Gastrocnemius medialis (tissue), 4 donors: Measurements from ENCODE around the gene MECR. TPM values are rescaled to one million over a fixed set of nuclear protein-coding genes. Genes with fewer than 3 reads are reported as not detected.

Experiments
- ATAC-seq, 2 donors: fragments of 150-250 bp; one replicate each; pipeline ENCODE4 v1.9.1; 2016
- DNase-seq, 2 donors: peaks; one replicate each; pipeline ENCODE4 v3.0.0-alpha.2; 2019
- H3K27ac ChIP-seq, 4 donors: fragments of 200-600 bp; sonication (generic); 1 replicate in 1 of 4; 2 replicates in 3 of 4; pipeline ENCODE4 v1.5.1; 2016 to 2018; ENCODE audit warnings: mild to moderate bottlenecking in 2 of 4, moderate library complexity in 1 of 4
- H3K27me3 ChIP-seq, 3 donors: fragments of 200-600 bp; sonication (generic) in 2 of 3; 1 replicate in 1 of 3; 2 replicates in 2 of 3; pipeline versions ENCODE4 v1.5.1 to v1.6.0; 2016 to 2019; ENCODE audit warnings: mild to moderate bottlenecking in 1 of 3, moderate library complexity in 1 of 3
- H3K36me3 ChIP-seq, 2 donors: fragments of 200-600 bp; sonication (generic) in 1 of 2; one replicate each; pipeline ENCODE4 v1.5.1; 2017 to 2018
- H3K4me1 ChIP-seq, 2 donors: fragments of 200-600 bp; sonication (generic) in 1 of 2; one replicate each; pipeline ENCODE4 v1.5.1; 2016 to 2017; ENCODE audit warnings: mild to moderate bottlenecking in 2 of 2
- H3K4me3 ChIP-seq, 4 donors: fragments of 200-600 bp; sonication (generic) in 3 of 4; 1 replicate in 1 of 4; 2 replicates in 3 of 4; pipeline ENCODE4 v1.5.1; 2016 to 2019; ENCODE audit warnings: mild to moderate bottlenecking in 2 of 4
- H3K9me3 ChIP-seq, 3 donors: fragments of 200-600 bp; sonication (generic) in 2 of 3; 1 replicate in 1 of 3; 2 replicates in 2 of 3; pipeline ENCODE4 v1.5.1; 2016 to 2019
- POLR2A ChIP-seq, 2 donors: fragments of 450-650 bp; IDR thresholded peaks; one replicate each; pipeline ENCODE4 v1.6.1; 2017; ENCODE audit warnings: antibody characterized with exemption in 2 of 2, mild to moderate bottlenecking in 2 of 2, moderate library complexity in 2 of 2
- in situ Hi-C, 4 donors: fragments of 200-750 bp; cut with MboI; loops; one replicate each; pipeline versions ENCODE4 v1.15.0 to v1.8.0; 2017; ENCODE audit warnings: low sequenced_read_pairs in 4 of 4
- intact Hi-C: fragments of 100-400 bp; cut with DNase I; formaldehyde crosslinking; loops from one replicate; pipeline ENCODE4 v1.15.1; 2023; ENCODE audit warnings: low total_unique reads
- total RNA-seq, 4 donors: library from RNA; depleted of rRNA; stranded (reverse); fragments of >200 nt; gene quantifications; one replicate each; pipeline versions ENCODE4 v1.1.0 to v1.2.3, GENCODE V29; 2016
- TF ChIP-seq, protein P1 (sequence below), 5 experiments: fragments of 450-650 bp in 3 of 5; fragments of 200-600 bp in 2 of 5; sonication (generic) in 2 of 5; IDR thresholded peaks in 4 of 5; conservative IDR thresholded peaks in 1 of 5; 1 replicate in 4 of 5; 2 replicates in 1 of 5; pipeline ENCODE4 v1.5.1; 2016 to 2019; ENCODE audit warnings: antibody characterized with exemption in 5 of 5, mild to moderate bottlenecking in 3 of 5, moderate library complexity in 3 of 5

The MECR gene
- total RNA-seq, 4 donors from 2014 or later, result 21.9 to 29.8 (median 26.6) TPM

DNA sequence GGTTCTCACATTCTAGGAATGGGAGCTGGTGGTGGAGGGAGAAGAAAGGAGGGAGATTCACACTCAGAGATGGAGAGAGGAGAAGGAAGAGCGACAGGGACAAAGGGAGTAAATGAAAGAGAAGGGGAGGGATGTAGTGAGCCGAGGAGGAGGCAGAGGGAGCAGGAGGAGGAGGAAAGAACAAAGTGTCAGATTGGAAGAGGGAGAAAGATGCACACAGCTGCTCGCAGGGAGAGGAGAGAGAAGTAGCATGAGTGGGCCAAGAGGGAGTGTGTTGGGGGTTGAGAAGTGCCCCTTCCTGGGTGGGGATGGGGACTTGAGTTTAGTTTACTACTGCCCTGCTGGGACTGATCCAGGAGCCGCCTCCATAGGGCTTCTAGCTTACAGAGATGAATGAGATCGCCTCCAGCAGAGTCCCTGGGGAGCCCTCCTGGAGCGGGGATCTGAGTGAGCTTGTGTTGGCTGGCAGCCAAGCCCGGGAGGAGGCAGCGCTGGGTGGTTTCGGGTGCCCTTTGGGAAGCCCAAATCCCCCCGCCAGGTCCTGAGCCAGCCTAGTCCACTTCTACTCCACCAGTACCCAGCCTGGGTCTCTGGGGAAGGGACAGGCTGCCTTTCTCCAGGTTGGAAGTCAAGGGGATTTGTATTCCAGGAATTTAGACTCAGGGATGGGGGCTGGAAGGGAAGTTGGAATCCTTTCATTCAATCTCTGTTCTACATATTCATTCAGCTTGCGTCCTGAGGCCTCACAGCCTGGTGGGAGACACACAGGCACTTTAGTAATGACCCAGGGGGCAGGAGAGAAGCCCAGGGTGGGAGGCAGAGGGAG, 26.5 kb upstream of the MECR start:
- H3K27ac ChIP-seq, result no peak overlapping the region
- ATAC-seq, result no peak
- H3K4me1 ChIP-seq, result peaks cover 0 to 8% of the 10 kb centered on the region in 2 donors
- TF ChIP-seq POLR2A (IDR thresholded peaks at IDR 0.05), result no peak
- H3K9me3 ChIP-seq, result no peaks in the 10 kb centered on the region
- H3K4me3 ChIP-seq, result no peak overlapping the region
- in situ Hi-C loops, result loop anchor here in 2 of 4 donors (25.0 kb wide), 2 partner anchors 1105 to 1430 kb away; no protein-coding TSS in a partner anchor
- intact Hi-C loops, result no loop called here
- no peaks in the 10 kb centered on the region for H3K36me3 ChIP-seq
- no peak for DNase-seq
- H3K27me3 ChIP-seq, result no peaks in the 10 kb centered on the region

DNA sequence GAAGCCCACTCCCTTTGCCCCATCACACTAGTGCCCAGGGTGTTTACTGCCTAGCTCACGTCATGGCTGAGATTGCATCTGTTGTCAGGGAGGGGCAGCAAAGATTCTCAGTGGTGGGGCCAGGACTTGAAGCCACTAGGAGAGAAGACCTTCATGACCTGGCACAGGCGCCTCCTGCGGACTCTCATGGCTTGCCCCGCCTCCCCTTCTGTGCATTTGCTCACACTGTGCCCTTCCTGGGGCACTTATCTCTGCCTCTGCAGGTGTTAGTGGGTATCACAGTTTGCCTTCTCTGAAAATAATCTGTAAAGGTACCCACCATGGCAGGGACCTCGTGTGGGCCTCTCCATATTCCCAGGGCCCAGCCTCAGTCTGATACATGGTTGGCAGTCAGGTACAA, 25.7 kb upstream of the MECR start:
- Histone ChIP-seq H3K27me3 (no peaks in the 10 kb centered on the region), H3K27ac (no peak overlapping the region), H3K9me3 (no peaks in the 10 kb centered on the region), H3K4me1 (peaks cover 0 to 8% of the 10 kb centered on the region in 2 donors), H3K36me3 (no peaks in the 10 kb centered on the region), H3K4me3 (no peak overlapping the region)
- ATAC-seq (no peak), DNase-seq (no peak)
- no peak for TF ChIP-seq POLR2A (IDR thresholded peaks at IDR 0.05)
- TF ChIP-seq, protein P1, sequence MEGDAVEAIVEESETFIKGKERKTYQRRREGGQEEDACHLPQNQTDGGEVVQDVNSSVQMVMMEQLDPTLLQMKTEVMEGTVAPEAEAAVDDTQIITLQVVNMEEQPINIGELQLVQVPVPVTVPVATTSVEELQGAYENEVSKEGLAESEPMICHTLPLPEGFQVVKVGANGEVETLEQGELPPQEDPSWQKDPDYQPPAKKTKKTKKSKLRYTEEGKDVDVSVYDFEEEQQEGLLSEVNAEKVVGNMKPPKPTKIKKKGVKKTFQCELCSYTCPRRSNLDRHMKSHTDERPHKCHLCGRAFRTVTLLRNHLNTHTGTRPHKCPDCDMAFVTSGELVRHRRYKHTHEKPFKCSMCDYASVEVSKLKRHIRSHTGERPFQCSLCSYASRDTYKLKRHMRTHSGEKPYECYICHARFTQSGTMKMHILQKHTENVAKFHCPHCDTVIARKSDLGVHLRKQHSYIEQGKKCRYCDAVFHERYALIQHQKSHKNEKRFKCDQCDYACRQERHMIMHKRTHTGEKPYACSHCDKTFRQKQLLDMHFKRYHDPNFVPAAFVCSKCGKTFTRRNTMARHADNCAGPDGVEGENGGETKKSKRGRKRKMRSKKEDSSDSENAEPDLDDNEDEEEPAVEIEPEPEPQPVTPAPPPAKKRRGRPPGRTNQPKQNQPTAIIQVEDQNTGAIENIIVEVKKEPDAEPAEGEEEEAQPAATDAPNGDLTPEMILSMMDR (IDR thresholded peaks at IDR 0.05 in 4 of 5, conservative IDR thresholded peaks at IDR 0.05 in 1 of 5), result no peak
- in situ Hi-C loops, result loop anchor here in 2 of 4 donors (25.0 kb wide), 2 partner anchors 1106 to 1431 kb away; no protein-coding TSS in a partner anchor
- intact Hi-C loops, result no loop called here

DNA sequence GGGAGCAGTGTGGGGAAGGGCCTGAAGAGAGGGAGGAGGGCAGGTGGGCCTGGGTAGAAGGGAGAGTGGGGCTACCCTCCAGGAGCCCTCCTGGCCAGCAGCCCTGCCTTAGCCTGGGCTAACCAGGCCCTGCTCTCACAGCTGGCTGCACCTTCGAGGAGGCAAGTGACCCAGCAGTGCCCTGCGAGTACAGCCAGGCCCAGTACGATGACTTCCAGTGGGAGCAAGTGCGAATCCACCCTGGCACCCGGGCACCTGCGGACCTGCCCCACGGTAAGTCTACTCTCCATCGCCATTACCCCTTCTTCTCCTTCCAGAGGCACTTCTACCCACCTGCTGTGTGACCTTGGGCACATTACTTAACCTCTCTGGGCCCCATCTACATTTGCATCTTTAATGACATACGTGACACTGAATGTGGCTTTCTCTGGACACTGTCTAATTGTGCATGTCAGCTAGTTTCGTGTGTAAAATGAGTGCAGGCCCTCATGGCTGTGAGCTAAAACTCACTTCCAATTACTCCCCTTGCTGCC, 24.5 kb upstream of the MECR start:
- H3K4me3 ChIP-seq, result no peak overlapping the region
- no peaks in the 10 kb centered on the region for H3K9me3 ChIP-seq
- intact Hi-C loops, result no loop called here
- DNase-seq, result no peak
- H3K27ac ChIP-seq, result no peak overlapping the region
- TF ChIP-seq POLR2A (IDR thresholded peaks at IDR 0.05), result no peak
- TF ChIP-seq, protein P1 (IDR thresholded peaks at IDR 0.05 in 4 of 5, conservative IDR thresholded peaks at IDR 0.05 in 1 of 5), result no peak
- ATAC-seq, result no peak
- peaks cover 0 to 8% of the 10 kb centered on the region in 2 donors for H3K4me1 ChIP-seq
- in situ Hi-C loops, result loop anchor here in 2 of 4 donors (25.0 kb wide), 2 partner anchors 1107 to 1432 kb away; no protein-coding TSS in a partner anchor
- H3K27me3 ChIP-seq, result no peaks in the 10 kb centered on the region
- no peaks in the 10 kb centered on the region for H3K36me3 ChIP-seq

DNA sequence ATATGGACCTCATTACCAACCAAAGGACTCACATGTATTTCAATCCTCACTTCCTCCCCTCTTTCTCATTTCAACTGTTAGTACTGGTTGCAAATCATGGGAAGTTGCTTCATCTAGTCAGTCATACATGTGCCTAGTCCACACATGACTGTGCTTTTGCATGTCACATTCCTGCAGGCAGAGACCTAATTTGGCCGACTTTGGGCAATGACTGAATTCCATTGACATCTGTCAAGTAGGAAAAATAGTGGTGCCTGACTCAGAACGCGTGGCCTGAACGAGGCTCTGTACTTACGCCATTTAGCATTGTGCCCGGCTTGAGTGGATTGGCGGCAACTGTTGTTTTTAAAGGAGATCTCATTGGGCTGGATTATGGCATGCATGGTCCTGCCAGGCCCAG, 23.6 kb upstream of the MECR start:
- H3K9me3 ChIP-seq, result no peaks in the 10 kb centered on the region
- no peaks in the 10 kb centered on the region for H3K36me3 ChIP-seq
- in situ Hi-C loops (loop anchor here in 2 of 4 donors (25.0 kb wide), 2 partner anchors 1108 to 1433 kb away; no protein-coding TSS in a partner anchor), intact Hi-C loops (no loop called here)
- ATAC-seq (no peak), DNase-seq (no peak)
- H3K27me3 ChIP-seq, result no peaks in the 10 kb centered on the region
- H3K4me3 ChIP-seq, result no peak overlapping the region
- H3K27ac ChIP-seq, result no peak overlapping the region
- no peak for TF ChIP-seq POLR2A (IDR thresholded peaks at IDR 0.05)
- TF ChIP-seq, protein P1 (IDR thresholded peaks at IDR 0.05 in 4 of 5, conservative IDR thresholded peaks at IDR 0.05 in 1 of 5), result no peak
- peaks cover 0 to 3% of the 10 kb centered on the region in 2 donors for H3K4me1 ChIP-seq

DNA sequence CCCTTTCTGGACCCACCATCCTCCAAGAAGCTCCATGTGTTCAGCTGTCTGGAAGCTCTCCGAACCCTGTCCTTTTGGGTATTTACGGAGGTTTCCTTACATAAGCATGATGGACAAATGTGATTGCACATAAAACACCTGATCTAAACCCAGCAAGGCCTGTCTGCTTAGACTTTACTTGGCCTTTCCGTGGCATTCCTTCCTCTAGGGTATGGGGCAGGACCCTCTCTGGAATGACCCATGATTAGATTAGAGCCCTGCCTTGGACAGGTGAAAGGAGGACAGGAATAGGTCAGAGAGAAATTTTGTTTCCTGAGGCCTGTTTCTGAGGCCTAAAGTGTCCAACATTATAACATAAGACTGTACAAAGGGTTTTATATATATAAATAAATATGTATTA, 22.4 kb upstream of the MECR start:
- Histone ChIP-seq H3K4me3 (no peak overlapping the region), H3K27ac (no peak overlapping the region), H3K4me1 (no peaks in the 10 kb centered on the region), H3K9me3 (no peaks in the 10 kb centered on the region), H3K36me3 (no peaks in the 10 kb centered on the region), H3K27me3 (no peaks in the 10 kb centered on the region)
- intact Hi-C loops, result no loop called here
- in situ Hi-C loops, result loop anchor here in 2 of 4 donors (25.0 kb wide), 2 partner anchors 1109 to 1434 kb away; no protein-coding TSS in a partner anchor
- DNase-seq (no peak), ATAC-seq (no peak)
- TF ChIP-seq POLR2A (IDR thresholded peaks at IDR 0.05), result no peak
- TF ChIP-seq, protein P1 (IDR thresholded peaks at IDR 0.05 in 4 of 5, conservative IDR thresholded peaks at IDR 0.05 in 1 of 5), result no peak
